ENCODE data around the gene MKKS.
A peak's percentile ranks its signal among the peaks of the same experiment; 100 is the strongest.

DNA sequence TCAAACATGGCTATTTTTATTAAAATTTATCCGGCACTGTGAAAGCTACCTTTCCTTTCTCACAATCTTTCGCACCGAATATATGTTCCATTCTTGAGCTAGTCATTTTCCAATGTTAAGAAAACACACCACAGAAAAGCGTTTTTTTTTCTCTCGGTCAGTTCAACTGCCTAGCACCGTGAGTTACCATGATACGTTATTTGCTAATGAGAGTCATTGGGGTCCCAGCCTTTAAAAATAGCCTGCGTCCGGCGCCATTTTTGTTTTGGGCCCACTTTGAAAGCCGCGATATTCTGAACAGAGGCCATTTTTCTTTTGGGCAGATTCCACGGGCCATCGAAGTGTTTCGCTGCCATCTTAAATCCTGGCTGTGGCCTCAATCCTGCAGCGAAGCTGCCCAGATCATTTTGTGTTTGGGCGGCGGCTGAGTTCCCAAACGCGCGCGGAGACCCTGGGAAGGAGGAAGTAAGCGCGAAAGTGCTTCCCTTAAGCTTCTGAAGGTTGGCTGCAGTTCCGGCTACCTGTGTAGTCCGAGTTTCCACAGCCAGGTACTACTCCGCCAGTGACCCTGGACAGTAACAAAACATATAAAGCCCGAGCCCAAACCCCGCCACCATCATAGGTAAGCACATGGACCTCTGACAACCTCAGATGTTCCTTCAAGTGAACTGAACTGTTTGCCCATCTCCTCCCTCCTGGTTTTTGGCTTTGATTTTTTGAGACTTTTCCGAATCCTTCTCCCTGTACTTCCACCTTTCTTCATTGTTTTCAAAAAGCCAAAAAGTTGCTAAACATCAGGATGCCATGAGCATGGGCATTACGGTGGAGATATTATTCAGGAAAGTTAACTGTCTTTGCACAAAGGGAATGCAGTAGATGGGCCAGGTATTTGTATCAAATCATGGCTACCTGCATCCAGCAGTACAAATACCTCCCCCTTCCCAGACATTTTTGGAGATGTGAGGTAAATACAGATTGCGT is 1.1 kb upstream of the MKKS start, which contains the start of gene SLX4IP:
- TF ChIP-seq SMAD5 (IDR thresholded peaks at IDR 0.05; ENCODE audit: low read depth) (no peak; the same call in 1 of the 2 replicates), CTCF (IDR thresholded peaks at IDR 0.05 in 2 of 3, conservative IDR thresholded peaks at IDR 0.05 in 1 of 3; ENCODE audit: control insufficient read depth in 2 of 3, extremely low read depth in 1 of 3, insufficient read depth in 1 of 3, low read depth in 3 of 3, low read length in 3 of 3) (no peak), POLR2A (IDR thresholded peaks at IDR 0.05; ENCODE audit: low read depth, low read length) (peak; percentile 81), MTA2 (IDR thresholded peaks at IDR 0.05; ENCODE audit: low read depth) (0 out of 2 replicates have a peak, but pooled peaks have one; percentile 22), BCL11A (IDR thresholded peaks at IDR 0.05; ENCODE audit: low read depth, low read length) (no peak), SUZ12 (IDR thresholded peaks at IDR 0.05; ENCODE audit: unreplicated experiment) (no peak)

All from GM12878 (cell line).